Thyroid gland (tissue), 4 donors: ENCODE data around the gene NOS1AP.

Experiments
- POLR2A ChIP-seq, 2 donors: fragments of 450-650 bp; IDR thresholded peaks; one replicate each; pipeline ENCODE4 v1.6.1; 2017; ENCODE audit warnings: antibody characterized with exemption in 2 of 2, mild to moderate bottlenecking in 2 of 2, moderate library complexity in 1 of 2
- TF ChIP-seq, protein P1 (sequence below), 6 experiments: fragments of 200-600 bp in 3 of 6; fragments of 450-650 bp in 3 of 6; sonication (generic) in 3 of 6; IDR thresholded peaks; one replicate each; pipeline ENCODE4 v1.5.1; 2016 to 2019; ENCODE audit warnings: antibody characterized with exemption in 6 of 6, mild to moderate bottlenecking in 2 of 6, inconsistent platforms in 1 of 6, moderate library complexity in 1 of 6

DNA sequence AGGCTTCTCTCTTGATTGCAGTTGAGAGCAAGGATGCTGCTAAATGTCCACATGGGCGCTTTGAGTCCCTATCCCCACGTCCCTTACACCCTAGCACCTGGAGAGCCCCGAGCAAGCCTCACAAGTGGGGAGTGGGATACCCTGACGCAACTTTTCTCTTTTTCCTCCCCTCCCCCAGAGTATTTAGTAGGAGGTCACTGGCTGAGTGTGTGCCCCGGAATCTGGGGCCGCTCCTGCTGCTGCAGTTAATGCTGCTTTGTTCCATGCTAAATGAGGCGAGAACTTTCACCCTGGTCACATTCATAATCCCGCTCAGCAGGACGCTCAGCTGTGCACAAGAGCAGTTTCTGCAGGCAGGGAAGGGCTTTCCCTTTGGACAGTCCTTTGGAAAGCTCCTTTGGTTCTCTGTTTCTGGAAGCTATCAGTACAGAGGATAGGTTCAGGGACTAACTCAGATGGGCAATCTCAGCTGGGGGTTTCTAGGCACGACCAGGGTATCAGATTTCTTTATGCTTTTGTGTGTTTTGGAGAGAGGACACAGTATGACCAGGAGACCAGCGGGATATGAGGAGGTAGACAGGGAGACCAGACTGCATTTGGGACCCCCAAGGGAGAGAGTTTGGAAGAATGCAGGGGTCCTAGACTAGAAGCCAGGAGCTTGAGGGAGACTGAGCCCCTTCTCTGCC lies 75.9 kb downstream of the NOS1AP start:
- TF ChIP-seq, protein P1, sequence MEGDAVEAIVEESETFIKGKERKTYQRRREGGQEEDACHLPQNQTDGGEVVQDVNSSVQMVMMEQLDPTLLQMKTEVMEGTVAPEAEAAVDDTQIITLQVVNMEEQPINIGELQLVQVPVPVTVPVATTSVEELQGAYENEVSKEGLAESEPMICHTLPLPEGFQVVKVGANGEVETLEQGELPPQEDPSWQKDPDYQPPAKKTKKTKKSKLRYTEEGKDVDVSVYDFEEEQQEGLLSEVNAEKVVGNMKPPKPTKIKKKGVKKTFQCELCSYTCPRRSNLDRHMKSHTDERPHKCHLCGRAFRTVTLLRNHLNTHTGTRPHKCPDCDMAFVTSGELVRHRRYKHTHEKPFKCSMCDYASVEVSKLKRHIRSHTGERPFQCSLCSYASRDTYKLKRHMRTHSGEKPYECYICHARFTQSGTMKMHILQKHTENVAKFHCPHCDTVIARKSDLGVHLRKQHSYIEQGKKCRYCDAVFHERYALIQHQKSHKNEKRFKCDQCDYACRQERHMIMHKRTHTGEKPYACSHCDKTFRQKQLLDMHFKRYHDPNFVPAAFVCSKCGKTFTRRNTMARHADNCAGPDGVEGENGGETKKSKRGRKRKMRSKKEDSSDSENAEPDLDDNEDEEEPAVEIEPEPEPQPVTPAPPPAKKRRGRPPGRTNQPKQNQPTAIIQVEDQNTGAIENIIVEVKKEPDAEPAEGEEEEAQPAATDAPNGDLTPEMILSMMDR (IDR thresholded peaks at IDR 0.05) = no peak
- TF ChIP-seq POLR2A (IDR thresholded peaks at IDR 0.05) = no peak
